ENCODE measurements around the gene IFT20.
"Not testable (repeated sequence)": the region's sequence is repeated elsewhere in the genome, so short reads cannot be mapped to it uniquely, and the experiment has no call there.

The IFT20 gene

DNA sequence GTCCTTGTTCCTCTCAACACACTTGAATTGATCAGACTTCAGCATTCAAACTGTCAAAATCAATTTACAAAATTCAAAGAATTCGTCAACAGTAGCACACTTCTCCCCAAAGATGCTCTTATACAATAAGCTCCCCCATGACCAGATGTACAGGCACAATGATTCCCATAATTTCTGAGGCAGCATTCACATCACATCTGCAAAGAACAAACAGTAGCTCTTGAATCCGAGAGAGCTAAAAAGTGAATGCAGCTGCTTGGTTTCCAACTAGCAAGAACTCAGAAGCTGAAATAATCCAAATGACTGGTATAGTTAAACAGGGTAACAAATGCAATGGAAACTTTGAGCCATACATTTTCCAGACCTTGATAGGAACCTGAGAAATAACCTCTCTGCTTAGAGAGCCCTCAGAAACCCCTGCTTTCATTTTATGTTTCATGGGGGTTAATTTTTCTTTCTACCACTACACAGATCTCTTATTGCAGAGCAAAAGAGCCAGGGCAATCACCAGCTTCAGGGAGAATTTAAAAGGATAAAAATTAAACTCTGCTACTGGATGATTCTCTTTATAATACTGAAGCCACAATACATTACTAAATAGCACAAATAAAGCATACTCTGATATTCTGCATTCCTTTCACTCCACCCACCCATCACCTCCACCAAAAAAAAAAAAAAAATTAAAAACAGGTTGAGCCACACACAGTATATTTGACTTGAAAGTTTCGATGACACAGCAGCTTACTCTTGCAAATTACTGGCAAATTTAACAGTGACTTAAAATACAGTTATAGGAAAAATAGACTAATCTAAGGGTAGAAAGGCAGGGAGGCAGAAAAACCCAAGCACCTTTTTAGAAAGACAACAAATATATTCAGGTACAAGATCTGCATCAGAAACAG lies 39.3 kb downstream of the IFT20 start:
- no peaks in the 10 kb centered on the region for H3K4me1 Mint-ChIP-seq
- no peaks in the 10 kb centered on the region for H3K36me3 Mint-ChIP-seq (ENCODE audit: low read depth)
- H3K4me3 Mint-ChIP-seq = no peak overlapping the region
- TF ChIP-seq, protein P1, sequence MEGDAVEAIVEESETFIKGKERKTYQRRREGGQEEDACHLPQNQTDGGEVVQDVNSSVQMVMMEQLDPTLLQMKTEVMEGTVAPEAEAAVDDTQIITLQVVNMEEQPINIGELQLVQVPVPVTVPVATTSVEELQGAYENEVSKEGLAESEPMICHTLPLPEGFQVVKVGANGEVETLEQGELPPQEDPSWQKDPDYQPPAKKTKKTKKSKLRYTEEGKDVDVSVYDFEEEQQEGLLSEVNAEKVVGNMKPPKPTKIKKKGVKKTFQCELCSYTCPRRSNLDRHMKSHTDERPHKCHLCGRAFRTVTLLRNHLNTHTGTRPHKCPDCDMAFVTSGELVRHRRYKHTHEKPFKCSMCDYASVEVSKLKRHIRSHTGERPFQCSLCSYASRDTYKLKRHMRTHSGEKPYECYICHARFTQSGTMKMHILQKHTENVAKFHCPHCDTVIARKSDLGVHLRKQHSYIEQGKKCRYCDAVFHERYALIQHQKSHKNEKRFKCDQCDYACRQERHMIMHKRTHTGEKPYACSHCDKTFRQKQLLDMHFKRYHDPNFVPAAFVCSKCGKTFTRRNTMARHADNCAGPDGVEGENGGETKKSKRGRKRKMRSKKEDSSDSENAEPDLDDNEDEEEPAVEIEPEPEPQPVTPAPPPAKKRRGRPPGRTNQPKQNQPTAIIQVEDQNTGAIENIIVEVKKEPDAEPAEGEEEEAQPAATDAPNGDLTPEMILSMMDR (IDR thresholded peaks at IDR 0.05; ENCODE audit: unreplicated experiment in 3 of 3) = no peak
- no peak overlapping the region for H3K27ac Mint-ChIP-seq
- no peaks in the 10 kb centered on the region for H3K9me3 Mint-ChIP-seq
- H3K27me3 Mint-ChIP-seq (ENCODE audit: low read depth) = peaks cover 5% of the 10 kb centered on the region

DNA sequence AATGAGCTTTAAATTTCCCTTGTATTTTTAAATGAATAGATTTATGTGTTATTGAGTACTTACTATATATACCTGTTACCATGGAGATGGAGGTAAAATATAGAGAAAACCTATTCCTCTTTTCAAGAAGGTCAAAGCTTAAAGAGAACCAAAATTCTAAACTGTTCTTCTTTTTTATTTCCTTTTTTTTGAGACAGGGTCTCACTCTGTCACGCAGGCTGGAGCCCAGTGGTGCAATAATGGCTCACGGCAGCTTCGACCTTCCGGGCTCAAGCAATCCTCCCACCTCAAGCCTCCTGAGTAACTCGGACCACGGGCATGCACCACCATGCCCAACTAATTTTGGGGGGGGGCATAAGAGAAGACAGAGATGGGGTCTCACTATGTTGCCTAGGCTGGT lies 41.3 kb downstream of the IFT20 start:
- no peak overlapping the region for H3K4me3 Mint-ChIP-seq
- H3K4me1 Mint-ChIP-seq = no peaks in the 10 kb centered on the region
- no peaks in the 10 kb centered on the region for H3K36me3 Mint-ChIP-seq (ENCODE audit: low read depth)
- no peaks in the 10 kb centered on the region for H3K9me3 Mint-ChIP-seq
- TF ChIP-seq, protein P1 (IDR thresholded peaks at IDR 0.05; ENCODE audit: unreplicated experiment in 3 of 3) = no peak
- H3K27ac Mint-ChIP-seq = no peak overlapping the region
- peaks cover 5% of the 10 kb centered on the region for H3K27me3 Mint-ChIP-seq (ENCODE audit: low read depth)

DNA sequence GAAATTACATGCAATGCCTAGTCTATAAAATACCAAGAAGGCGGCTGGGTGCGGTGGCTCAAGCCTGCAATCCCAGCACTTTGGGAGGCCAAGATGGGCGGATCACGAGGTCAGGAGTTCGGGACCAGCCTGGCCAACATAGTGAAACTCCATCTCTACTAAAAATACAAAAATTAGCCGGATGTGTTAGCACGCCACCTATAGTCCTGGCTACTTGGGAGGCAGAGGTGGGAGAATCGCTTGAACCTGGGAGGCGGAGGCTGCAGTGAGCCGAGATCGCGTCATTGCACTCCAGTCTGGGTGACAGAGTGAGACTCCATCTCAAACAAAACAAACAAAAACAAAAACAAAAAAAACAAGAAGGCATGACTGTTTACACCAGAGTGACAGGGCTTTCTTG lies 42.4 kb downstream of the IFT20 start:
- not testable (repeated sequence) for H3K4me1 Mint-ChIP-seq; H3K36me3 Mint-ChIP-seq (ENCODE audit: low read depth); H3K4me3 Mint-ChIP-seq; H3K9me3 Mint-ChIP-seq; H3K27ac Mint-ChIP-seq; H3K27me3 Mint-ChIP-seq (ENCODE audit: low read depth)

DNA sequence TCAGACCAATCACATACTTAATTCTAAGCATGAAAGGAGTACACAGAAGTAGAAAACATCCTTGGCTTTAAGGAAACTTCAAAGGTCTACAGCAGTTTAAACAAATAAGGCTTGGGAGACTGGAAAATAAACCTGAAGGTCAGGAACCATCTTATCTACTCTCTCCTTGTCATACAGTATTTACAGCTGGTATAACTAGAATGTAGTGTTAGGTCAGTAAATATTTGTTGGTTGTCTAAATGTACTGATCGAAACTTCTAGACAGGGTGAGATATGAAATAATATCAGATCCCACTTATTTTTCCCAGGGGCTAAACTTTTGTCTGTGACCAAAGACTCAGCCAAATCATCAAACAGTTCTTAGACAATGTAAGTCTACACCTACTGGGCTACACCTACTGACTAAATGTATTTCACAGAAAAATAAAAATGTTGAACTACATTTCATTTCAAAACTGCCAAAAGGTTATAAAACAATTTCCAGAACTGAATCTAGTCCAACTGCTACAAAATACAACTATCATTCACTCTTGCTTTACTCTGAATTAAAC lies 43.4 kb downstream of the IFT20 start:
- no peak overlapping the region for H3K4me3 Mint-ChIP-seq
- TF ChIP-seq, protein P1 (IDR thresholded peaks at IDR 0.05; ENCODE audit: unreplicated experiment in 3 of 3) = no peak
- H3K27me3 Mint-ChIP-seq (ENCODE audit: low read depth) = peaks cover 5% of the 10 kb centered on the region
- no peaks in the 10 kb centered on the region for H3K36me3 Mint-ChIP-seq (ENCODE audit: low read depth)
- H3K27ac Mint-ChIP-seq = no peak overlapping the region
- H3K4me1 Mint-ChIP-seq = no peaks in the 10 kb centered on the region
- no peaks in the 10 kb centered on the region for H3K9me3 Mint-ChIP-seq

DNA sequence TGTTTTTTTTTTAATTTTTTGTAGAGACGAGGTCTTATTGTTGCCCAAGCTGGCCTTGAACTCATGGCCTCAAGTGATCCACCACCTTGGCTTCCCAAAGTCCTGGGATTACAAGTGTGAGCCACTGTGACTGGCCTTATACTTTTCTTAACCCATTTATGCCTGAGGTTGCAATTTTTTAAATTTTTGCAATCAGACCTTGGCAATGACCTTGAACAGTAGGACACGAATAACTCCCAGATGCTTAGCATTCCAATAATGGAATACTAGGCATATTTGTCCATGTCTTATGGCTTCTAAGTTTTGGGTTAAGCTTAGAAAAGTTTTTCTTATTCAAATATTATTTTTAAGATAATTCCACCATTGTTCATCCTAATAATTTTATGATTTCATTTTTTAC lies 44.6 kb downstream of the IFT20 start:
- no peak overlapping the region for H3K4me3 Mint-ChIP-seq
- no peaks in the 10 kb centered on the region for H3K4me1 Mint-ChIP-seq
- no peaks in the 10 kb centered on the region for H3K9me3 Mint-ChIP-seq
- no peak overlapping the region for H3K27ac Mint-ChIP-seq
- no peaks in the 10 kb centered on the region for H3K36me3 Mint-ChIP-seq (ENCODE audit: low read depth)
- peaks cover 3% of the 10 kb centered on the region for H3K27me3 Mint-ChIP-seq (ENCODE audit: low read depth)
- TF ChIP-seq, protein P1 (IDR thresholded peaks at IDR 0.05; ENCODE audit: unreplicated experiment in 3 of 3) = no peak

DNA sequence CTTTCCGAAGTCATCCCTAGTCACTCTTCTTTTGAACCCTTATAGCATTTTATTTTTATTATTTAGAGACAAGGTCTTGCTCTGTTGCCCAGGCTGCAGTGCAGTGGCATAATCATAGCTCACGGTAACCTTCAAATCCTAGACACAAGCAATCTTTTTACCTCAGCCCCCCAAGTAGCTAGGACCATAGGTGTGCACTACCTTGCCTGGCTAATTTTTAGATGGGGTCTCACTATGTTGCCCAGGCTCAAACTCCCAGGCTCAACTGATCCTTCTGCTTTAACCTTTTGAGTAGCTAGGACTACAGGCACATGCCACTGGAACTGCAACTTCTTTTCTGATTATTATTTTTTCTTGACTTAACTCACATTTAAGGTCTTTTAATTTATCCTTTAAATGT lies 49.3 kb downstream of the IFT20 start:
- no peak overlapping the region for H3K4me3 Mint-ChIP-seq
- H3K9me3 Mint-ChIP-seq = no peaks in the 10 kb centered on the region
- TF ChIP-seq, protein P1 (IDR thresholded peaks at IDR 0.05; ENCODE audit: unreplicated experiment in 3 of 3) = no peak
- H3K27me3 Mint-ChIP-seq (ENCODE audit: low read depth) = no peaks in the 10 kb centered on the region
- no peaks in the 10 kb centered on the region for H3K4me1 Mint-ChIP-seq
- no peaks in the 10 kb centered on the region for H3K36me3 Mint-ChIP-seq (ENCODE audit: low read depth)
- H3K27ac Mint-ChIP-seq = no peak overlapping the region
